Activated CD8-positive, alpha-beta memory T cell treated with anti-CD3 and anti-CD28 coated beads, Interleukin-2, amount 50 U/mL, for 24 hours (primary cell): ENCODE measurements around the gene TLDC2.
"Not testable (repeated sequence)": the region's sequence is repeated elsewhere in the genome, so short reads cannot be mapped to it uniquely, and the experiment has no call there.

Source experiments
- DNase-seq: peaks from one replicate; pipeline ENCODE4 v3.0.0-alpha.2; 2020; ENCODE audit errors: extremely low read depth

TLDC2 gene

GRCh38 chr20:36866681-36867495 lies 9.1 kb upstream of the TLDC2 start:
- no peak for DNase-seq

DNA sequence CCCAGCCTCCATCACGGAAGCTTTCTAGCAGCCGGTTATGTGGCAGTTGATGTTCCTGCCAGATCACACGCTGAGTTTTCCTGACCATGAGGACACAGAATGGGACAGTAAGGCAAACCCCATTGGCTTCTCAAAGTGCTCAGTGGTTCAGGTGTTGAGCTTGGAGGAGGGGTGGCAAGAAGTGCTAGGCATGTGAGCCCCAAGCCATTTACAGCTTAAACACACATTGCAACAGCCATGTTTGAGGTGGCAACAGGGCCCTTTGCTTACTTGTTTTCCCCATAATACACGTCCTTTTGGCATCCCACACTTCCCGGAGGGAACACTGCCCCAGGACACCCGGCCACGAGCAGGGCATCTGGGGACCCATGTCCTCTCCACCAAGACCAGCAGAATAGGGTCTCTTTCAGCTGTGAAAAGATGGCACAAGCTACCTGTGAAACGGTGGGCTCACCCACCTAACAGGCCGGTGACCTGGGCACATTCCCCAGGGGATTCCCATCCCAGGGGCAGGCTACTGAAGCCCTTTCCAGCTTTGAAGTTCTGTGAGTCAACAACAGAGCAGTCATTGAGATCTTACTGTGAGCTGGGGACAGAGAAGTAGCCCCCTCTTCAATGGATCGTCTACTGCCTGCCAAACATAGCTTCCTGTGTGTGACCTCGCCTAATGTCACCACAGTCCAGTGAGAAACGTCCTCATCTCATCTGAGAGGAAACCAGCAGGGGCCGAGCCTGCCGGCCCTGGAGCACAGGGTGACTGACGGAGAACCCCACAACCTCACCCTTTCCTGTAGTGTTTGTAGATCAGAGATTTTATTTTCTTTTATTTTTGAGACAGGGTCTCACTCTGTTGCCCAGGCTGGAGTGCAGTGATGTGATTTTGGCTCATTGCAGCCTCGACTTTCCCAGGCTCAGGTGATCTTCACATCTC lies 4.0 kb upstream of the TLDC2 start:
- DNase-seq = no peak

- no peak for DNase-seq
These were observed 3.1 kb upstream of the TLDC2 start for GRCh38 chr20:36872852-36873251.

GRCh38 chr20:36873498-36874189 lies 2.3 kb upstream of the TLDC2 start:
- DNase-seq = no peak

- DNase-seq = not testable (repeated sequence)
These were observed 845 bp upstream of the TLDC2 start for GRCh38 chr20:36875093-36875492.

- DNase-seq = no peak
These were observed 515 bp downstream of the TLDC2 start for GRCh38 chr20:36876473-36876833.

DNA sequence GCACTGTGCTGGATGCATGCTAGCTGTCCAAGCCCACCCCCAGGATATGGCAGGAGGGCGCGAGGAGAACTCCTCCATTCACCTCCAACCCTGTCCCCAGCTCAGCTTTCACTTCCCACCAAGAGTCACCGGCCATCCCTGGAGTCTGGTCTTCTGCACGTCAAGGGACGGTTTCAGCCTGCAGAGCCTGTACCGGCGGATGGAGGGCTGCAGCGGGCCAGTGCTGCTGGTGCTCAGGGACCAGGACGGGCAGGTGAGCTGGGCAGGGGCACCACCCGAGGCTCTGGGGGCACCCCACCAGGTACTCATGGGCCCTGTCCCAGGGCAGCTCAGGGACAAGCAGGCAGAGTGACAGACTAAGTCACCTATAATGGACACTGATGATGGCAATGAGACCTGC lies 3.0 kb downstream of the TLDC2 start:
- no peak for DNase-seq

DNA sequence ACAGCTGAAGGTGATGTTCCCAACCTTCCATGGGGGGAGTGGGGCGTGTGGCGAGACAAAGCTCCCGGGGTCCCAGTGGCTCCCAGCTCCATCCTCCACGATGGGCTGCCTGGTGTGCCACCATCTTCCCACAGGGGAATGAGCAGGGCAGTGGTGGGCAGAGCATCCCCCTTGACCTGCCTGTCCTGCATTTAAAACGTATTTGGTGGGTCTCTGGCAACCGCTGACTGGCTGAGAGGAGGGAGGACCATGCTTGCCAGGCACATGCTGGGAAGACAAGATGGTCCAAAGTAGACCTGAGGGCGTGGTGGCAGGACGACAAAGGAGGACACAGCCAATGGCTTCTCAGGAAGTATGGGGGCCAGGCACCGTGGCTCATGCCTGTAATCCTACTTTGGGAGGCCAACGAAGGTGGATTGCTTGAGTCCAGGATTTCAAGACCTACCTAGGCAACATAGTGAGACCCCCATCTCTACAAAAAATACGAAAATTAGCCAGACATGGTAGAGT lies 4.9 kb downstream of the TLDC2 start:
- no peak for DNase-seq

DNA sequence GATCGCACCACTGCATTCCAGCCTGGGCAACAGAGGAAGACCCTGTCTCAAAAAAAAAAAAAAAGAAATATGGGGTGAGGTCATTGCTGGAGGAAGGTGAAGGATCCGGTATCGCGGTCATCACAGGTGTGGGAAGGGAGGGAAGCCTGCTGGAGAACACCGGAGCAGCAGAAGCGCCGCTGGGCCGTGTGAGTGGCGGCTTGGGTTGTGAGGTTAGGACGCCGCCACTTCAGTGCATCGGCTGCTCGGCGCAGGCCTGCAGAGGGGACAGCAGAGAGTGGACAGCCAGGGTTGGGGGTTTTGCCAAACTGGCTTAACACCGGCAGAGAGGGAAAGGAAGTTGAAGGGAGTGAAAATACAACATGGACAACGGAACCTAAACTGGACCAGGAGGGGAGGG lies 5.4 kb downstream of the TLDC2 start:
- DNase-seq = no peak

DNA sequence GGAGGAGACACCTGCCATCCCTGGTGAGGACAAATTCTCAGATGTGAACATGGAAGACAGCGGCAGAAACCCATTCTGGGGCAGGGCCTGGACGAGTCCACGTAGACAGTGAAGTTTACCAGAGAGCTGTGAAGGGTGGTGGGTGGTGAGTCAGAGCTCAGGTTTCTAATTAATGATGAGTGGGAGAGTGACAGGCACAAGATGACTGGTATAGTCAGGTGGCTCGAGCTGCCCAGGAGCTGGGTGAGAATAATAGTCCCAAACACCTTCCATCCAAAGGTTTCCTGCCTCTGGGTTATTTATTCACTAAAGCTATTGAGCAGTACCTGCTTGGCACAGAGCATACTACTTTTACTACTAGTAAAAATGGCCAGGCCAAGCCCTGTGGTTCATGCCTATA lies 6.0 kb downstream of the TLDC2 start:
- DNase-seq = no peak

DNA sequence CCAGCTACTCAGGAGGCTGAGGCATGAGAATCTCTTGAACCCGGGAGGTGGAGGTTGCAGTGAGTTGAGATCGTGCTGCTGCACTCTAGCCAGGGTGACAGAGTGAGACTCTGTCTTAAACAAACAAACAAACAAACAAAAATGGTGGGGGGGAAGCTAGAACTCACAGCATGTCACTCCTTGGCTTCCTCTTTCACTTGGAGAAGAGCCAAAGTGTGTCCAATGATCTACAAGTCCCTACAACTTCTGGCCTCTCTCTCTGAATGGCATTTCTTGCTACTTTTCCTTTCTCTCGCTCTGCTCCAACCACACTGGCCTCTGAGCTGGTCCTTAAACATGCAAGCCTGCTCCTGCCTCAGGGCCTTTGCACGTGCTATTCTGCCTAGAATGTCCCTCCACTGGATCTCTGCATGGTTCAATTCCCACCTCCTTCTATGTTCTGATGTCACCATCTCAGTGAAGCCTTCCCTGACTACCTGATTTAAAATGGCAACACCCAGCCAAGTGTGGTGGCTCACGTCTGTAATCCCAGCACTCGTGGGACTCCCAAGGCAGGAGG lies 8.1 kb downstream of the TLDC2 start:
- no peak for DNase-seq

DNA sequence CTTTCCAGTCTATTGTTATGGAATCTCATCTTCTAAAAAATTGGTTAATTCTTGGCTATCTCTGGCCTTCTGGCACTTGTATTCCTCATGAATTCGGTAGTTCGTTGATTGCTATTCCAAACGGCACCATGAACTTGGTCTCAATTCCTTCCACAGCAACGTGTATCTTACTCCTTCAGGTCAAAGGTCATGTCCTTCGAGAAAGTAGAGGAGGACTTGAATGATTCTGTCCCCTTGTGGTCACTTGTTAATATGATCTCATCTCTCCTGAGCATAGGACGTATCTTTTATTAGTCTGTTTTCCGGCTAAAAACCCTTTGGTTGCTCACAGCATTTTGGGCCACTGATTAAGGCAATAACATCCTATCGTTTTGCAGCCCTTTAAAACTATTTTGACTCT lies 9.4 kb downstream of the TLDC2 start:
- no peak for DNase-seq

- peak; percentile 70 for DNase-seq
These were observed 11.2 kb downstream of the TLDC2 start for GRCh38 chr20:36886859-36887751.

DNA sequence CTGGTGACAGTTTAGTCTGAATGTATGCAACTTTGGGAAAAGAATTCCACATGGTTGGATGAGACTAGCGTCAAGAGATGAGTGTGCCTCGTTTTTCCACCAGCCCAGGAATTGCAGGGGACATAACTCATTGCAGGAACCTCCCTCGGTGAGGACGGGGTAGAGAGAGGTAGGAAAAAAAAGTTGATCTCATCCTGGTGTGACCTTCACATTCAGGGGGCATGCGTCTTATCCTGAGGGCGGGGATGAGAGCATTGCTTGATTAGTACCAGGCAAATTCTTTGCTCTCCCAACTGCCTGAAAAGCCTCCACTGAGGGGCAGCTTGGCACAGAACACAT lies 11.8 kb downstream of the TLDC2 start:
- DNase-seq = no peak

- DNase-seq = no peak
These were observed 13.1 kb downstream of the TLDC2 start for GRCh38 chr20:36888880-36889516.

GRCh38 chr20:36890586-36890985 lies 14.6 kb downstream of the TLDC2 start:
- no peak for DNase-seq

DNA sequence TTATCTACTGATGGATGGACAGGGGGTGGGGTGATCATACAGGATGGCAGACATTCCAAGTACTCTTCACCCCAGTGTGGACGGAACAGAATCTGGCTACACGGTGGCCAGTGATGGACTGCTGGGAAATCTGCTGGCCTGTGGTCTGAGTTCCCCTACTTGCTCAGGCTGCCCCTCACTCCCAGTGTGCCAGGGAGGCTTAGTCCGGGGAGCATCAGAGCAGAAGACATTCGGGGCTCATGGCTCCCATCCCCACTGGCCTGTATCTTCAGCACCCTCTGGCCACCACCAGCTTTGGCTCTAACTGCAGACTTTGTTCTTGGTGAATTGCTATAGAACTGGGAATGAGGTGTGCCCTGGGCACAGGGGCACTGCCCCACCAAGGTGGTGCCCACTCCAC lies 15.3 kb downstream of the TLDC2 start:
- no peak for DNase-seq

- no peak for DNase-seq
These were observed 17.9 kb downstream of the TLDC2 start for GRCh38 chr20:36893801-36894200.

DNA sequence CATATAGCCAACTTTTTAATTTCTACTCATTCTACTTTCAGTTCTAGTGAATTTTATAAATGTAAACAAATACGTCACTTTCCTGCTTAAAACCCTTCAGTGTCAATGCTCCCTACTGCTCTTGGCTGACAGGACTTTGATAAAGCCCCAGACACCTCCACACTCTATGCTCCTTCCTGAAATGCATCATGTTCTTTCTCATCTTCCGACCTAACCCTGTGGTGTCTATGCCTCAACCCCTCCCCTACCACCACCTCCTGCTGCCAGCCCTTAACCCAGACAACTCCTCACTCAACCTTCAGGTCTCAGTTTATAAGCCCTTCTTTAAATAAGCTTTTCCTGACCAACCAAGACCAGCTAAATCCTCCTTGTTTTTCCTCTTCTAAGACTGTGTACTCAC lies 19.1 kb downstream of the TLDC2 start:
- no peak for DNase-seq

DNA sequence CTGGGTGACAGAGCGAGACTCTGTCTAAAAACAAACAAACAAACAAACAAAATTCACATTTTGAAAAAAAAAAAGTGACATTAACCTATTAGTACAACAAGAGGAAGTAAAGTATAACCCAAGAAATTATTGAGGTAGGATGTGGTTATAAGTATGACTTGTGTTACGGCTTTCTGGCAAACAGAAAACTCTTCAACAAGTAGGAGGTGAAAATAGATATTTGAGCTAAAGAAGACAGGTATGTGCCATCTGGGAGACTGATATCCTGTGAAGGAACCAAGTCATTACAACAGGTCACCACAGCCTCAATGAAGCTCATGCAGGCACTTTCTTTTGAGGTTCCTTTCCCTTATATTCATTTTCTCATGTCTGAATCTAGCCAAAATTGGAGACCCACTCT lies 28.8 kb downstream of the TLDC2 start:
- no peak for DNase-seq
